GM23338 (cell line): ENCODE measurements around the gene MYLK2. TPM values are rescaled to one million over a fixed set of nuclear protein-coding genes. Genes with fewer than 3 reads are reported as not detected.

Source experiments
- ATAC-seq: fragments of 200-7000 bp; cut with Tn5 transposase; 3 replicates; pipeline ENCODE4 v1.9.1; 2020
- DNase-seq: peaks from one replicate; pipeline ENCODE4 v3.0.0-alpha.2; 2015; ENCODE audit warnings: low spot score
- H2AFZ ChIP-seq: fragments of 200-600 bp; sonication (generic); 2 replicates; pipeline ENCODE4 v1.8.0; 2016; ENCODE audit warnings: antibody characterized with exemption, mild to moderate bottlenecking, moderate library complexity
- H3F3A ChIP-seq: fragments of 200-600 bp; sonication (generic); replicated peaks from 2 replicates; pipeline ENCODE4 v1.8.0; 2017; ENCODE audit warnings: antibody characterized with exemption, mixed run types, low read depth
- H3K27ac ChIP-seq: fragments of 200-600 bp; sonication (generic); 2 replicates; pipeline ENCODE4 v1.6.1; 2016; ENCODE audit warnings: low read depth
- H3K27me3 ChIP-seq: fragments of 200-600 bp; sonication (generic); 2 replicates; pipeline ENCODE4 v1.8.0; 2016; ENCODE audit warnings: mild to moderate bottlenecking, mixed run types, moderate library complexity; ENCODE audit not compliant: insufficient read depth
- H3K36me3 ChIP-seq: fragments of 200-600 bp; sonication (generic); 2 replicates; pipeline ENCODE4 v1.8.0; 2016; ENCODE audit warnings: mild to moderate bottlenecking; ENCODE audit not compliant: insufficient read depth
- H3K4me1 ChIP-seq: fragments of 200-600 bp; sonication (generic); 2 replicates; pipeline ENCODE4 v1.8.0; 2016; ENCODE audit warnings: mild to moderate bottlenecking, moderate library complexity; ENCODE audit not compliant: insufficient read depth
- H3K4me2 ChIP-seq: fragments of 200-600 bp; sonication (generic); 2 replicates; pipeline ENCODE4 v1.7.1; 2017; ENCODE audit warnings: mixed run types
- H3K4me3 ChIP-seq: fragments of 200-600 bp; sonication (generic); 2 replicates; pipeline ENCODE4 v1.6.1; 2016; ENCODE audit warnings: mixed run types
- H3K79me2 ChIP-seq: fragments of 200-600 bp; sonication (generic); replicated peaks from 2 replicates; pipeline ENCODE4 v1.8.0; 2017; ENCODE audit warnings: mild to moderate bottlenecking; ENCODE audit not compliant: insufficient read depth
- H3K9me2 ChIP-seq: fragments of 200-600 bp; sonication (generic); 2 replicates; pipeline ENCODE4 v1.8.0; 2017; ENCODE audit not compliant: insufficient read depth
- H4K20me1 ChIP-seq: fragments of 200-600 bp; sonication (generic); replicated peaks from 2 replicates; pipeline ENCODE4 v1.8.0; 2017; ENCODE audit warnings: mild to moderate bottlenecking; ENCODE audit not compliant: insufficient read depth
- H3K27ac Mint-ChIP-seq: 2 replicates; pipeline ENCODE4 v1.8.0; 2020; ENCODE audit warnings: inconsistent platforms, mild to moderate bottlenecking, moderate library complexity, mixed read lengths
- H3K27me3 Mint-ChIP-seq: 3 replicates; pipeline ENCODE4 v1.8.0; 2022; ENCODE audit warnings: low read depth, mild to moderate bottlenecking, moderate library complexity, mixed read lengths, inconsistent platforms; ENCODE audit not compliant: insufficient read depth, poor library complexity
- H3K36me3 Mint-ChIP-seq: 3 replicates; pipeline ENCODE4 v1.8.0; 2021; ENCODE audit warnings: low read depth, mild to moderate bottlenecking, inconsistent platforms, moderate library complexity, mixed read lengths
- H3K4me1 Mint-ChIP-seq: 3 replicates; pipeline ENCODE4 v1.8.0; 2020; ENCODE audit warnings: mild to moderate bottlenecking, inconsistent platforms, mixed read lengths
- H3K4me3 Mint-ChIP-seq: 3 replicates; pipeline ENCODE4 v1.8.0; 2021; ENCODE audit warnings: moderate library complexity, mild to moderate bottlenecking, inconsistent platforms, mixed read lengths
- H3K9me3 Mint-ChIP-seq: 3 replicates; pipeline ENCODE4 v1.8.0; 2020; ENCODE audit warnings: moderate library complexity, mild to moderate bottlenecking, inconsistent platforms, mixed read lengths
- CREB1 ChIP-seq: fragments of 250-450 bp; sonication (Bioruptor Pico); IDR thresholded peaks from 2 replicates; pipeline ENCODE4 v1.5.0; 2020; ENCODE audit warnings: low read depth, mild to moderate bottlenecking, moderate library complexity
- CTCF ChIP-seq, 2 experiments: fragments of 200-600 bp in 1 of 2; sonication (generic) in 1 of 2; conservative IDR thresholded peaks; 2 replicates each; pipeline versions ENCODE4 v1.5.1 to v1.6.1; 2016 to 2017; ENCODE audit warnings: antibody characterized with exemption in 2 of 2, low read depth in 2 of 2, mild to moderate bottlenecking in 2 of 2, moderate library complexity in 1 of 2
- ETS1 ChIP-seq: IDR thresholded peaks from 2 replicates; pipeline ENCODE4 v1.6.1; 2016; ENCODE audit warnings: antibody characterized with exemption
- EZH2 ChIP-seq: fragments of 200-600 bp; sonication (generic); IDR thresholded peaks from one replicate; pipeline ENCODE4 v1.8.0; 2017; ENCODE audit warnings: antibody characterized with exemption, mild to moderate bottlenecking, low read depth; ENCODE audit not compliant: unreplicated experiment
- EZH2phosphoT487 ChIP-seq: fragments of 200-600 bp; sonication (generic); IDR thresholded peaks from one replicate; pipeline ENCODE4 v1.8.1; 2018; ENCODE audit warnings: antibody characterized with exemption; ENCODE audit not compliant: unreplicated experiment
- JUNB ChIP-seq: IDR thresholded peaks from one replicate; pipeline ENCODE4 v1.6.1; 2016; ENCODE audit warnings: antibody characterized with exemption; ENCODE audit not compliant: unreplicated experiment
- NANOG ChIP-seq: IDR thresholded peaks from 2 replicates; pipeline ENCODE4 v1.6.1; 2016; ENCODE audit warnings: antibody characterized with exemption, borderline replicate concordance
- POLR2AphosphoS5 ChIP-seq: IDR thresholded peaks from 2 replicates; pipeline ENCODE4 v1.6.1; 2016; ENCODE audit warnings: antibody characterized with exemption, low read depth
- REST ChIP-seq: IDR thresholded peaks from one replicate; pipeline ENCODE4 v1.6.1; 2018; ENCODE audit warnings: antibody characterized with exemption; ENCODE audit not compliant: unreplicated experiment
- STAT1 ChIP-seq: IDR thresholded peaks from one replicate; pipeline ENCODE4 v1.6.1; 2016; ENCODE audit warnings: antibody characterized with exemption; ENCODE audit not compliant: unreplicated experiment
- ZNF114 ChIP-seq: fragments of 250-450 bp; sonication (Bioruptor Pico); IDR thresholded peaks from 2 replicates; pipeline ENCODE4 v1.5.0; 2020; ENCODE audit warnings: mild to moderate bottlenecking, moderate library complexity
- ZNF331 ChIP-seq: fragments of 250-450 bp; sonication (Bioruptor Pico); IDR thresholded peaks from 2 replicates; pipeline ENCODE4 v1.5.0; 2020; ENCODE audit warnings: low read depth, mild to moderate bottlenecking, moderate library complexity
- polyA plus RNA-seq: library from polyadenylated mRNA; unstranded; fragments of >200 nt; fragmentation: Nextera tagmentation; extraction: Ambion mirVana; gene quantifications from 2 replicates; pipeline ENCODE4 v1.2.1, GENCODE V29; 2016
- total RNA-seq: library from RNA; depleted of rRNA; stranded (reverse); fragments of >200 nt; shearing (Covaris generic); gene quantifications from 2 replicates; pipeline ENCODE4 v1.2.3, GENCODE V29; 2014
- TF ChIP-seq, protein P1 (sequence below): fragments of 250-450 bp; sonication (Bioruptor Pico); IDR thresholded peaks from 2 replicates; pipeline ENCODE4 v1.5.0; 2020; ENCODE audit warnings: mild to moderate bottlenecking, moderate library complexity

MYLK2 gene
- total and polyA plus RNA-seq, 2 experiments from 2014 or later = 0.21 to 0.28 TPM

- H3K36me3 ChIP-seq = no peaks in the 10 kb centered on the region
- DNase-seq = no peak
- H3K27me3 ChIP-seq = no peaks in the 10 kb centered on the region
- H3K4me1 Mint-ChIP-seq = peaks cover 28% of the 10 kb centered on the region
- 0 out of 2 replicates have a peak, but pooled peaks cover 4% of the 10 kb centered on the region for H3F3A ChIP-seq
- H3K4me3 Mint-ChIP-seq = no peak overlapping the region
- no peak overlapping the region for H3K4me3 ChIP-seq
- H3K4me2 ChIP-seq = no peak overlapping the region
- H3K79me2 ChIP-seq = no peaks in the 10 kb centered on the region
- 0 out of 2 replicates have a peak, but pooled peaks cover 5% of the 10 kb centered on the region for H3K9me2 ChIP-seq
- no peak overlapping the region for H3K27ac ChIP-seq
- no peak overlapping the region; the same call in 1 of the 2 replicates for H2AFZ ChIP-seq
- no peaks in the 10 kb centered on the region for H4K20me1 ChIP-seq
- TF ChIP-seq NANOG = no peak
- no peak for TF ChIP-seq POLR2AphosphoS5
- no peak for TF ChIP-seq JUNB
- TF ChIP-seq EZH2 = no peak
- TF ChIP-seq CTCF (conservative IDR thresholded peaks at IDR 0.05; ENCODE audit: low read depth in 2 of 2) = no peak
- no peak for TF ChIP-seq STAT1
- no peak for TF ChIP-seq CREB1
- TF ChIP-seq ZNF331 (CRISPR knock-in tag) = no peak
- no peak for TF ChIP-seq REST
- TF ChIP-seq, protein P1, sequence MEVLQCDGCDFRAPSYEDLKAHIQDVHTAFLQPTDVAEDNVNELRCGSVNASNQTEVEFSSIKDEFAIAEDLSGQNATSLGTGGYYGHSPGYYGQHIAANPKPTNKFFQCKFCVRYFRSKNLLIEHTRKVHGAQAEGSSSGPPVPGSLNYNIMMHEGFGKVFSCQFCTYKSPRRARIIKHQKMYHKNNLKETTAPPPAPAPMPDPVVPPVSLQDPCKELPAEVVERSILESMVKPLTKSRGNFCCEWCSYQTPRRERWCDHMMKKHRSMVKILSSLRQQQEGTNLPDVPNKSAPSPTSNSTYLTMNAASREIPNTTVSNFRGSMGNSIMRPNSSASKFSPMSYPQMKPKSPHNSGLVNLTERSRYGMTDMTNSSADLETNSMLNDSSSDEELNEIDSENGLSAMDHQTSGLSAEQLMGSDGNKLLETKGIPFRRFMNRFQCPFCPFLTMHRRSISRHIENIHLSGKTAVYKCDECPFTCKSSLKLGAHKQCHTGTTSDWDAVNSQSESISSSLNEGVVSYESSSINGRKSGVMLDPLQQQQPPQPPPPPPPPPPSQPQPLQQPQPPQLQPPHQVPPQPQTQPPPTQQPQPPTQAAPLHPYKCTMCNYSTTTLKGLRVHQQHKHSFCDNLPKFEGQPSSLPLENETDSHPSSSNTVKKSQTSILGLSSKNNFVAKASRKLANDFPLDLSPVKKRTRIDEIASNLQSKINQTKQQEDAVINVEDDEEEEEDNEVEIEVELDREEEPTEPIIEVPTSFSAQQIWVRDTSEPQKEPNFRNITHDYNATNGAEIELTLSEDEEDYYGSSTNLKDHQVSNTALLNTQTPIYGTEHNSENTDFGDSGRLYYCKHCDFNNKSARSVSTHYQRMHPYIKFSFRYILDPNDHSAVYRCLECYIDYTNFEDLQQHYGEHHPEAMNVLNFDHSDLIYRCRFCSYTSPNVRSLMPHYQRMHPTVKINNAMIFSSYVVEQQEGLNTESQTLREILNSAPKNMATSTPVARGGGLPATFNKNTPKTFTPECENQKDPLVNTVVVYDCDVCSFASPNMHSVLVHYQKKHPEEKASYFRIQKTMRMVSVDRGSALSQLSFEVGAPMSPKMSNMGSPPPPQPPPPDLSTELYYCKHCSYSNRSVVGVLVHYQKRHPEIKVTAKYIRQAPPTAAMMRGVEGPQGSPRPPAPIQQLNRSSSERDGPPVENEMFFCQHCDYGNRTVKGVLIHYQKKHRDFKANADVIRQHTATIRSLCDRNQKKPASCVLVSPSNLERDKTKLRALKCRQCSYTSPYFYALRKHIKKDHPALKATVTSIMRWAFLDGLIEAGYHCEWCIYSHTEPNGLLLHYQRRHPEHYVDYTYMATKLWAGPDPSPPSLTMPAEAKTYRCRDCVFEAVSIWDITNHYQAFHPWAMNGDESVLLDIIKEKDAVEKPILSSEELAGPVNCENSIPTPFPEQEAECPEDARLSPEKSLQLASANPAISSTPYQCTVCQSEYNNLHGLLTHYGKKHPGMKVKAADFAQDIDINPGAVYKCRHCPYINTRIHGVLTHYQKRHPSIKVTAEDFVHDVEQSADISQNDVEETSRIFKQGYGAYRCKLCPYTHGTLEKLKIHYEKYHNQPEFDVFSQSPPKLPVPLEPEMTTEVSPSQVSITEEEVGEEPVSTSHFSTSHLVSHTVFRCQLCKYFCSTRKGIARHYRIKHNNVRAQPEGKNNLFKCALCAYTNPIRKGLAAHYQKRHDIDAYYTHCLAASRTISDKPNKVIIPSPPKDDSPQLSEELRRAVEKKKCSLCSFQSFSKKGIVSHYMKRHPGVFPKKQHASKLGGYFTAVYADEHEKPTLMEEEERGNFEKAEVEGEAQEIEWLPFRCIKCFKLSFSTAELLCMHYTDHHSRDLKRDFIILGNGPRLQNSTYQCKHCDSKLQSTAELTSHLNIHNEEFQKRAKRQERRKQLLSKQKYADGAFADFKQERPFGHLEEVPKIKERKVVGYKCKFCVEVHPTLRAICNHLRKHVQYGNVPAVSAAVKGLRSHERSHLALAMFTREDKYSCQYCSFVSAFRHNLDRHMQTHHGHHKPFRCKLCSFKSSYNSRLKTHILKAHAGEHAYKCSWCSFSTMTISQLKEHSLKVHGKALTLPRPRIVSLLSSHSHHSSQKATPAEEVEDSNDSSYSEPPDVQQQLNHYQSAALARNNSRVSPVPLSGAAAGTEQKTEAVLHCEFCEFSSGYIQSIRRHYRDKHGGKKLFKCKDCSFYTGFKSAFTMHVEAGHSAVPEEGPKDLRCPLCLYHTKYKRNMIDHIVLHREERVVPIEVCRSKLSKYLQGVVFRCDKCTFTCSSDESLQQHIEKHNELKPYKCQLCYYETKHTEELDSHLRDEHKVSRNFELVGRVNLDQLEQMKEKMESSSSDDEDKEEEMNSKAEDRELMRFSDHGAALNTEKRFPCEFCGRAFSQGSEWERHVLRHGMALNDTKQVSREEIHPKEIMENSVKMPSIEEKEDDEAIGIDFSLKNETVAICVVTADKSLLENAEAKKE (CRISPR knock-in tag) = no peak
- no peak for TF ChIP-seq EZH2phosphoT487
- TF ChIP-seq ETS1 = no peak
- no peak for TF ChIP-seq ZNF114 (CRISPR knock-in tag)
- H3K27ac Mint-ChIP-seq = no peak overlapping the region
- peaks cover 13% of the 10 kb centered on the region for H3K27me3 Mint-ChIP-seq
- H3K9me3 Mint-ChIP-seq = peaks cover 16% of the 10 kb centered on the region; the same call in 2 of the 3 replicates
- peaks cover 21% of the 10 kb centered on the region; the same call in 1 of the 2 replicates for H3K4me1 ChIP-seq
- ATAC-seq = no peak
- H3K36me3 Mint-ChIP-seq = no peaks in the 10 kb centered on the region
Observed at GRCh38 chr20:31838646-31839292, 19.6 kb downstream of the MYLK2 start.
